Measurements from ENCODE around the gene CRABP2. TPM values are rescaled to one million over a fixed set of nuclear protein-coding genes. Genes with fewer than 3 reads are reported as not detected.

CRABP2 gene
- polyA plus RNA-seq, 1 donor, result 85.6 TPM

DNA sequence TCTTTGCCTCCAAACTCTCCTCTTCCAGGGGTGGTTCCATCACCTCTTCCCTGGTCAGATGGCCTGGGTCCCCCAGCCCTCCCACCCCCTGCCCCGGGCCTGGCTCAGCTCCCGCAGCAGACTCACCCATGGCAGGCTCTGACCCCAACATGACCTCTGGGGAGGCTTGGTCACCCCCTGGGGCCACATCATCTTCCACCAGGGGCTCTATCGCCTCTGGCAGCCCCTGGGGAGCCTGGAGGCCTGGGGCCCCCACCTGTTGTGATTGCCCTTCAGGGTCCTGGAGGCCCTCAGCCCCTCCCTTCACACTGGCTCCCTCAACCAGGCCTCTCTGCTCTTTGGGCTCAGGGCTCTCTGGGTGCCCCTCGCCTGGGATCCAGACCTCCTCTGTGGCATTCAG is 34.6 kb downstream of the CRABP2 start:
- DNase-seq, result no peak

DNA sequence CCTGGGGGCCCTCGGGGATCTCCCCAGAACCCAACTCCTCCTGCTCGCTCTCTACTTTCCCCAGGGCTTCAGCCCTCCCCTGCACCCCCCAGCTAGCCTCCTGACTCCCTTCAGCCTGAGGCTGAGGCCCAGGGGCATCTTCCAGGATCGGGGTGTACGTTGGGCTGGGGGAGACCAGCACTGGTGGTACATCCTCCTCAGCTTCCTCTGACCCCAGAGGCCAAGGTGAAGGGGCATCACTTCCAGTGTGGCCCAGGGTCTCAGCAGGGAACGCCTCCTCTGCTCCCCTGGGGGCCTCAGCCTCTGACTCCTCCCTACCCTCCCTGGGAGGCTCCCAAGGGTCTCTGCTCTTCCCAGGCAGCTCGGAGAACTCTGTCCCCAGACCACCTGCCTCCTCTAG is 35.0 kb downstream of the CRABP2 start:
- no peak for DNase-seq

DNA sequence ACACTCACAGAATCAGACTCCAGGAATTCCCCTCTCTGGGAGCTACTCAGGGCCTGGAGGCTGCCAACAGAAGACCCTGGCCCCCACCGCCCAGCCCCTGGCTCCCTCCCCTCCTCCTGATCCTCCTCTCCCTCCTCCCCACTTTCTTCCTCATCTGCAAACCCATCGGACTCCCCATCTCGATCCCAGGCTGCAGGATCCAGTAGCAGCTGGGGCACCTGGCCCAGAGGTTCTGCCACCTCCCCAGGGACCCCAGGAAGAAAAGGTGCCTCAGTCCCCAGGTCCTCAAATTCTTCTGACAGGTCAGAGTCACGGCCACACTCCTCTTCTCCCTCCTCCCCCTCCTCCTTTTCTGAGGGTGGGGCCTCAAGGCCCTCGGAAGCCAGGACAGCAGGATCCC is 35.6 kb downstream of the CRABP2 start:
- no peak for DNase-seq

DNA sequence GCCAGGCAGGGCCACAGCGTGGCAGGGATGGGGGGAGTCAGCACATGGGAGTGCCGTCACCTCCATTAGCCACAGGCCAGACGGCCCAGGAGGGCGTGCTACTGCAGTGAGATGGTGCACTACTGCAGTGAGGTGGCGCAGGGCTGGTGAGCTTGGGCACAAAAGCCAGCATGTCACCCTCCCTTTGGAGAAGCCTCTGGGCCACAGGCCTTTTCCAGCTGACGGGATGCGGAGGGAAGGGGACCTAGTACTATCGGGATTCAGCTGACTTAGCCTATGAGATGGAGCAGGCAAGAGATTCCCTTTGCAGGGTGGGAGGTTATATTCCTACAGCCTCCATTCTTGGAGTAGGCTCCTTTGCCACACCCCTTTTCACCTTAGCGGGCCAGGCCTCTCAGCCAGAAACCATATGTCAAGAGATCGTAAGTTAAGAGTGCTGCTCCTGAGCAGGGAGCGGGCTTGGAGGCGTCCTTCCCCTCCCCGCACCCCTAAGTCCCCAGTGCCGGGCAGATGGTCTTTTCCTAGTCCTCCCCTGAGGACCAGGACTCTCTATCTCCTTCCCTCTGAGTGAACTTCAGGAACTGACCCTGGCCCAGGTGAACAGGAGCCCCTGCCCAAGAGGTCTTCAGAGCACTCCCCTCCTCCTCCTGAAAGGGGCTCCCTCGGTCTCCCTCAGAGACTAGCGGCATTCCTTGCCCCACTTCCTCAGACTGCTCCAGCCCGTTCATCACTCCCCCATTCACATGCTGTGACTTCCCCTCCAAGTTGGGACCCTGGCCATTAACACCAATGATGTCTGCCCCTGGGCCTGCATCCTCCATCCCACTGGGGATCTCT is 36.4 kb downstream of the CRABP2 start:
- no peak for DNase-seq

DNA sequence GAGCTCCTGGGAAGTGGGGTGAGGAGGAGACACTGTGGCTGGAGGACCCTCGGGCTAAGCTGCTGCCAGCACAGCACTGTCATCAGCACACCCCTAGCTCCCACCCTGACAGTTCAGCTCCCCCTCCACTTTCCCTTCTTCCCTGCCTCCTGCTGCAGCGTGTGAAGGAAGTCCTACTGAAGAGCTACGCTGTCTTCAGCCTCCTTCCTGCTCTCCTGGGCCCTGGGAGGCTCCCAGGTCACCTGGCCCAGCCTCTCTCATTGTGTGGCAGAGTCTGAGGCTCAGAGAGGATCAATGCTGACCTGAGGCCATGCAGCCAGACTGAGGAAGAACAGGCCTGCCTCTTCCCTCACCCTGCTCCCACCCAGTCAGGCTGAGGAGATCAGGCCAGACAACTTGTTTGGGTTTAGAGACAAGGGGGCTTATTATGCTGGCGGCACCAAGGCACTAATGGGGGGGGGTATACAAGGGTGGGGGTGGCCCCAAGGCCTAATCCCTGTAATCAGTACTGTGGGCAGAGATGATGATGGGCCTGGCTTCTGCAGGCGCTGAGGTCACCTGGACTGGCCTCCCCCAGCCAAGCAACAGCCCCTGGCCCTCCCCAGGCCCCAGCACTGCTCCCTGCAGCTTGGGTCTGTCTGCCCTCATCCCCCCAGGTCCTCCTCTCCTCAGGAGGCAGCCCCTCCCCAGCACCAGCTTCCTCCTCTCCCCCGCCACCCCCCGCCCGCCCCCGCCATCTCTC is 37.2 kb downstream of the CRABP2 start:
- no peak for DNase-seq

DNA sequence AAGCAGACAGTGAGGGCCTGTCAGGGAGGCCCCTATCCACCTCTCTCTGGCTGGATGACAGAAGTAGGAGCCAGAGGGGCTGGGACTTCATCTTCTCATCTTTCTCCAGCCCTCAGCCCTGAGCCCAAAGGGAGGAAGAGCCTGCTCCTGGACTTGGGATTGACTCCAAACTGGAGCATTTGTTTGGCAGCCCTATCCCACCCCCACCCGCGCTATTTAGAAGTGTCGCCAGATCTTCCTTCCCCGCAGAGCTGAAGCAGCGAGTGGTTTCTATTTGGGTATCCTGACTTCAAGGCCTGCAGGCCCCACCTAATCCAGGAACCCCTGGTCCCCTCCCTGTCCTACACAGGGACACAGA is 37.8 kb downstream of the CRABP2 start:
- no peak for DNase-seq

DNA sequence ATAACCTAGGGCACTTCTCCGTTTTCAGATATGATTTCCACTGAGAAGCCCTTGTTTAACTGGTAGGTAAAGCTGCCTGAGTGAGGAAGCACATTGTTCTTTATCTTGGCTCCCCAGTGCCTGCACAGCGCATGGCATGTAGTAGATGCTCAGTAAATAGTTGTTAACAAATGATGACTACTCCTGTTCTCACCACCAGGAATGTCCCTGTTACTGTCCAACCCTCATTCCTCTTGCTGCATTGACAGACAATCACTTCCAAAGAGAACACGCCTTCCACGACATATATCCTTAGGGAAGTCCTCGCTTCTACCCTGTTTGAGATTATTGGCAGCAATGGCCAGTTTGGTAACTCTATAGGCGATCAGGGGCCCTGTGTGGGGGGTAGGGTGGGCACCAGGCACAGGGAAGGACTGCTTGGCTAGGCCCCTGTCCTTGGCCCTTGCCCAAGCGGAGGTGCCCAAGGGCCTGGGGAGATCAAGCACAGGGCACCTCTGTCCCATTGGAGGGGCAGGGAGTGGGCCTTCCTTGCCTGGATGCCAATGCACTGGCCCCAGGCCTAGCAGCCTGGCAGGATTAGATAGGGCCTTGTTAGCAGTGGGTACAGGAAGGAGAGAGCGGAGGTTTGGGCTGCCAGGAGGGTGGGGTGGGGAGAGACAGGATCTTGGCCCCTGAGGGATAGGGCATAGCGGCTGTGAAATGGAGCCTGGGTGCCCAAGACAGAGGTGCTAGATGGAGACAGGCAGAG is 38.3 kb downstream of the CRABP2 start:
- no peak for DNase-seq

DNA sequence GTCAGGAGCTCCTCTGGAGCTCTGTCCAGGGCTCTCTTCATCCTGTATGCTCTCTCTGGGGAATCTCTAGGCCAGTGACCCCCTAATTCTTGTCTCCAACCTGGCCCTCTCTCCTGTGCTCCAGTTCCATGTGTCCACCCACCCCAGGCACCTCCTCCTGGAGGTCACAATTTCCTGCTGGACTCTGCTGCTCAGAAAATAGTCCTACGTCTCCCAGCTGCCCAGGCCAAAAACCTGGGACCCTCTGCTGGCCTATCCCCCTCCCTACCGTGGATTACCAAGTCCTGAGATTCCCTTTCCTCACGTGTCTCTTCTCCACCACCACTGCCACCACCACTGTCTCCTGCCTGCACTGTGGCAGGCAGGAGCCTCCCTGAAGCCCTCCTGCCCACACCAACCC is 39.8 kb downstream of the CRABP2 start:
- DNase-seq, result no peak

DNA sequence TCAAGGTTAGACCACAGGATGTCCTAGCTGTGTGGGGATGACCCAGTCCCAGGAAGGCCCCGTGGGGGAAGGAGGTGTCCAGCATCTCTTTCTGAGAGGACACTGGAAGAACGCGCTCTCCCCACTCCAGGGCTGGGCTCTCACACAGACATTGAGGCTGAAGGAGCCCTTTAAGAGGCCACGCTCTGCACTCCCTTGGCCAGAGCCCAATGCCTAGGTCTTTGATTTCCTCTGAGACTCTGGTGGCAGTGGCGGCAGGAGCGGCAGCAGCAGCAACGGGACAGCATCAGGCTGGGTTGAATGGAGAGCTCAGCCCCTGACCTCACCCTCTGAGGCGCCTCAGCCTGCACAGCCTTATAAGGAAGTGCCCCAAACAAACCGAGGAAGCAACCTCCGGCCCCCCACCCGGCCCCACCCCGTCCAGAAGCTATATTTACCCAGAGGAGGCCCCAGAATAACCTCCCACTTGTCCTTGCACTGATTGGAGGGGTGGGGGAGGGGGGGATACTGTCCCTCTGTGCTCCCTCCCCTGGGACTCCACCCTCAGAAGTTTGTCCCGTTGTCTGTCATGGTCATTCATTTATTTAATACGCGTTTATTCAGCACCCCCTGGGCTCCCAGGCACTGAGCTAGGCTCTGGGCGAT is 40.5 kb downstream of the CRABP2 start:
- no peak for DNase-seq

DNA sequence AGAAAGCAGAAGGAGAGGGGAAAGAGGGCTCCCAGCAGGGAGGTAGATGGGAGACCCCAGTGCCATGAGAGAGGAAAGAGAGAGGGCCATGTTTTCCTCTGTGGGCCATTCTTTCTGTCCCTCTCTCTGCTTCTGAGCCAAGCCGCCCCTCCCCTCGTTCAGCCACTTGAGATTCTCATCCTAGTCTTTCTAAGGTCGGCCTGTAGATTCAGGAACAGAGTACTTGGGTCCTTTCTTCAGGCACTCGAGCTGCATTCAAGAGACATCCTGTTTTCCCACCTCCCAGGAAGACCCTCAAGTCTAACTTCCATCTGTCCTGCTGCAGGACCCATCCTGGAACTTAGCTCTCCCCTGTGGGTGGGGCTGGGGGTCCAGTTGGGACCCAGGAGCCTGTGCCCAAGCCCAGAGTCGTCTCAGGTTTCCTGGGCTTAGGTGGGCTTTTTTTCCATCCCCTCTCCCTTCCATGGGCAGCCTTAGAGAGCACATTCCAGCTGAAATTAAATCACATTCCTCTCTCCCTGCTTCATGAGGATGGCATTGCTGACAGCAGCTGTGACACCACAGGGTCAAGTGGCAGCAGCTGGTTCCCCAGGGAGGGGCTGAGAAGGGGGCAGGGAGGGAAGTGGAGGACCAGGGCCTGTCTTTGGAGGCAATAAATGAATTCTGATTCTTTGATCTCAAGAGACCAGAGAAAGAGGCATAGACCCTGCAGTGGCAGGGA is 41.2 kb downstream of the CRABP2 start:
- DNase-seq, result peak; percentile 55

DNA sequence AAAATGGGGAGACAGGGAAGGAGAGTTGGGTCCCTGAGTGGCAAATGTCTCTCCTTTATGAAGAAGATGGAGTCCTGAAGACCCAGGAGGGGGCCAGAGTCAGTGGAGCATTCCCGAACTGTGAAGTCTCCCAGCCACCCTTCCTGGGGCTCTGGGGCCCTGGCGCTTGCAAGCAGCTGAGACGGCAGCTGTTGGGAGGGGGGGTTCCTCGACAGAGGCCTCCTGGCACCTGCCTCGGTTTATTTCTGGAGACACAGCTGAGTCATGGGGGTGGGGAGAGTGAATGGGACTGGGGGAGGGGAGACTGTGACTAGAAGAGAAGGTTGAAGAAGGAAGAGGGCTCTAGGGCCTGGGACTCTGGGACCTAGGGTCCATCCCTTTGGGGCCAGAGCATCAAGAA is 42.2 kb downstream of the CRABP2 start:
- no peak for DNase-seq

DNA sequence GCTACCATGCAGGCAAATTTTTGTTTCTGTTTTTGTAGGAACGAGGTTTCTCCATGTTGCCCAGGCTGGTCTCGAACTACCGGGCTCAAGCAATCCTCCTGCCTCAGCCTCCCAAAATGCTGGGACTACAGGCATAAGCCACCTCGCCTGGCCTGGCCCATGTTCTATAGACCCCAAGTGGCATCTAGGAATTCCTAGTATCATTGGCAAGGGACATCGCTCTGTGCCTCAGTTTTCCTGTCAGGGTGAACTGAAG is 42.7 kb downstream of the CRABP2 start:
- no peak for DNase-seq

DNA sequence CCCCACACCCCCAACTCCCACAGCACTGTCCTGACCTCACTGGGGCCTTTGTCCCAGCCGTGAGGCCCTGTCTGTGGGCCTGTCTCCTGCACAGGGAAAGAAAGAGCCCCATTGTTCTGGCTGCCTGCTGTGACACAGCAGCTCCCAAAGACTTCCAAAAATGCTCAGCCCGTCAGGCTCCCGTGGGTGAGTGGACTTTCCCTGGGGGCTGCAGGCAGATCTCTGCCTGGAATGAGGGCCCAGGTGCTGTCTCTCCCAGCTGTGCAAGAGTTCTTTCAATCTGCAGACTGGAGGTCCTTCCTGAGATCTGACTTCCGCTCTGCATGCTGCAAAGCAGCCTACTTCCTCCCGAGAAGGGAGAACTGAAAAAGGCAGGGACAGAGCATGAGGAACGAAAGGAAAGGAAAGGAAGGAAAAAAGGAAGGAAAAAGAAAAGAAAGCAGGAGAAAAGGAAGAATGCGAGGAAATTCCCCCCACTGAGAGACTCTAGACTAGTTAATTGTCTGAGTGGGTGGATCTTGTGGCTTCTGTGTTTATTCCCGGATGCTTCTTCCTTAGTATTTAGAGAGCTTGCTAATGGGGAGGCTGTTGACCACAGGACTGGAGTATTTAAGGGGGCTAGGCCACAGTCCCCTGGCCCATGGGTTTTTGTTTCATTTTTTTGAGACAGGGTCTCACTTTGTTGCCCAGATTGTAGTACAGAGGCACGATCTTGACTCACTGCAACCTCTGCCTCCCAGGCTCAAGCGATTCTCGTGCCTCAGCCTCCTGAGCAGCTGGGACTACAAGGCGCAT is 43.2 kb downstream of the CRABP2 start:
- no peak for DNase-seq

DNA sequence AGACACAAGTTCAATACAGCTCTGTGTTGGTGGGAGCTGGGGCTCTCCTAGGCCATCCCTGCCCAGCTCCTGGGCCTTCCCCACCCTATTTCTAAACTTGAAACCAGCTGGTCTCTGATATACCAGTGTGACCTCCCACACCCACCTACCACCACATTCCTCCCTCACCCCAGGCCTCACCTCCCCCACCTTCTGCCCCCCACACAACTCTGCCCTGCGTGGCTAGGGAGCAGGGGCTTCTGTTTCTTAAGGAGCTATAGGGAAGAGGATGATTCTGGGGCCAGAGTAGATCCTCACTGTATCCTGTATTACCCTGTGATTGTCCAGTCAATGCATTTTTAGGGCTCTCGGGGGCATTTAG is 44.7 kb downstream of the CRABP2 start:
- no peak for DNase-seq

DNA sequence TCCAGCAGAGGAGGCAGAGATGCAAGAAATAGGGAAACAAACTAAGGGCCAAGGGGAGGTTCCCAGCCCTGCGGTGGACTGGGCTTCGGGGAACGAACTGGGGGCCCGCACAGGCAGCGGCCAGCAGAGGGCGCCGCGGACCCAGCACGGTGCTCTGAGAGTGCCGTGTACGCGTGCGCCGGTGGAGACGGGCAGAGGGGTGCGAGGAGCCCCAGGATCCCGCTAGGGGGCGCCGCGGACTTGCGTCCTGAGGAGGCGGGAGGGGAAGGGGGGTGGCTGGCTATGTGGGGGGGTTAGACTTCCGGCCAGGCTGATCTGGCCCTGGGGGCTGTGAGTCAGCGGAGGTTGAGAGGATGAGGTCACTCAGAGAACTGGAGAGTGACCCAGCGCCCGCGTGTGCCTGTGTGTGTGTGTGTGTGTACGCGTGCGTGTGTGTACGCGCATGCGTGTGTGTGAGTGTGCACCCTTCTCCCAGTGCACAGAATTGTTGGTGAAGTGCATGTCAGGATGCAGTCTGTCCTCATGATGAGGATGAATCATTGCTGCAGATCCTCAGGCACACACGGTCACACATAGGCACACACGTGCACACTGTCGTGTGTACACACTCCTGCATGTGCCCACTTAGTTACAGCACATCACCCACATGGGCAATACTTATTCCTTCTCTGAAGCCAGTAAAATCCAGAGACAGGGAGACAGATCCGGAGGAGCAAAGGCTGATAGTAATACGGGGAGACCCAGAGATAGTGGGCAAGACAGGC is 45.2 kb downstream of the CRABP2 start:
- peak; percentile 95 for DNase-seq

DNA sequence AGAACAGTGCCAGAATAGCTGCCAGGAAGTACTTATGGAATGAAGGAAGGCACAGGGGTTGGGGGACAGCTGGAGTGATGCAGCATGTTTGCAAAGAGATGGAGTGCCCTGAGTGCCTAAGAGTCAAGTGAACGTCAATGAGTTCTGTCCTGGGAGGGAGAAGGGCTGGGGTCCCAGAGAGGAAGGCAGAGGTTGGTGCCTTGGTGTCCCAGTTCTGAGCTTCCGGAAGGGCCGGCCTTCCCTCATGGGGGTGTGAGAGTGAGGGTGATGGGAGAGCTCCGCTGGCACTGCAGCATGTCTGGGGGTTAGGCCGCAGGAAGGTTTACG is 45.8 kb downstream of the CRABP2 start:
- no peak for DNase-seq

DNA sequence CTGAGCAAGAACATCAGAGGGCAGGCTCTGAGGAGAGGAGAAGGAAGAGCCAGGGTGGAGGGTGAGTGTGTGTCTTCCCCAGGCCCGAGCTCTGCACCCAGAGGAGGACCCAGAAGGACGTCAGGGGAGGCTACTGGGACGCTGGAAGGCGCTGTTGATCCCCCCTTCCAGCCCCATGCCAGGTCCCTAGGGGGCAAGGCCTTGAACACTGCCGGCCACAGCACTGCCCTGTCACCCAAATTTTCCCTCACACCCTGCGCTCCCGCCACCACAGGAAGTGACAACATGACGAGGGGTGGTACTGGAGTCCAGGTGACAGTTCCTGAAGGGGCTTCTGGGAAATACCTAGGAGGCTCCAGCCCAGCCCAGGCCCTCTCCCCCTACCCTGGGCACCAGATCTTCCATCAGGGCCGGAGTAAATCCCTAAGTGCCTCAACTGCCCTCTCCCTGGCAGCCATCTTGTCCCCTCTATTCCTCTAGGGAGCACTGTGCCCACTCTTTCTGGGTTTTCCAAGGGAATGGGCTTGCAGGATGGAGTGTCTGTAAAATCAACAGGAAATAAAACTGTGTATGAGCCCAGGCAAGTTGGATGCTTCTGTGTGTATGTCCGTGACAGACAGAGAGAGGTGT is 46.3 kb downstream of the CRABP2 start:
- DNase-seq, result no peak

DNA sequence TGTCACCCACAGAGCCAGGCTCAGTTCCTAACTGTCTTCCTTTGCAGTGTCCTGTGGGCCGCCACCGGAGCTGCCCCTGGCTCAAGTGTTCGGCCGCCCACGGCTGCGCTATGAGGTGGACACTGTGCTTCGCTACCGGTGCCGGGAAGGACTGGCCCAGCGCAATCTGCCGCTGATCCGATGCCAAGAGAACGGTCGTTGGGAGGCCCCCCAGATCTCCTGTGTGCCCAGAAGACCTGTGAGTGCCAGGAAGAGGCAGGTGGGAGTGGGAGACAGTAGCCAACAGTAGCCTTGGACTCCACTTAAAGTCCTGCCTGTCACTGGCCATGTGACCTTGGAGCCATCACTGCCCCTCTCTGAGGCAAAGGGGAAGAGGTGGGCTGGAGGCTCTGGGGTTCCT is 46.9 kb downstream of the CRABP2 start:
- DNase-seq, result no peak

DNA sequence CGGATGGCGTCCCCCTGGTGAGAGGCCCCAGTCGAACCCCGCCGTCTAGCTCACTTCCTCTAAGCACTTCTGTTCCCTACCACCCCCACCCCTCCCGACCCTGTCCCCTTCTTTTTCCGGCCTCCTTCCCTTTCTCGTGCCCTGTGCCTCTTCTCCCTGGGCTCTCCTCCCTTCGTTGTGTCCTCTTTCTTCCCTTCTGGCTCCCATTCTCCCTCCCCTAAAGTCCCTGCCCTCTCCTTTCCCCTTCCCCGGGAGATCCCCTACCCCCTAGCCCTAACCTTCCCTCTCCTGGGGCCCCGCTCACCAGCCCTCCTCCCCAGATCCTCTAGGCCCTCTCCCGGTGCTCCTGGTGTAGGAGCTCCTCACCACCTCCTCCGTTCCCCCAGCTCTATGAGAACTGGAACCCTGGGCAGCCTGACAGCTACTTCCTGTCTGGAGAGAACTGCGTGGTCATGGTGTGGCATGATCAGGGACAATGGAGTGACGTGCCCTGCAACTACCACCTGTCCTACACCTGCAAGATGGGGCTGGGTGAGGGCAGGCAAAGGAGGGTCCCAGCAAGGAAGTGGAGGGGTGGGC is 47.6 kb downstream of the CRABP2 start:
- no peak for DNase-seq
